ENCODE results near the gene GMPS. TPM values are rescaled to one million over a fixed set of nuclear protein-coding genes. Genes with fewer than 3 reads are reported as not detected.

Gene GMPS
- total RNA-seq, 4 donors from 2014 or later = 26.8 to 48.8 (median 29.9) TPM

DNA sequence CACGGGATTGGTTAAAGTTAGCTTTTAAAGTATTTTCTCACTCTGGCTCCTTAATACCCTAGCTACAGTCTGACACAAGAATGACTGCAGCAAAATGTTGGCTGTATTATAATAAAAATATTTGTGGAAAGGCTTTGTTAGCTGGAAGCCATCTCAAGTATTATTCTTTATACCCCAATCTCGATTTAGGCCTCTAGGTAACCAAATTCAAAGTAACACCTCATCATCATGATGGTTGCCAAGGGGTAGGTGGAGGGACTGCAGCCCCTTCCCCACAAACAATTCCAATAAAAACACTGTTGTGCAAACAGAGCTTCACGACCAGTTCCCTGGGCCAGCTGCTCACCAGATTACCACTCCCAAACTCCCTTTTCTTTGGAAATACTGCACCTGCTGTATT, 759 bp upstream of the GMPS start:
- no peak for ATAC-seq
- Histone ChIP-seq H3K4me3 (peak overlapping the region; percentile 17 to 99), H3K4me1 (peaks cover 0 to 40% (median 10%) of the 10 kb centered on the region in 3 donors), H3K36me3 (no peaks in the 10 kb centered on the region), H3K27me3 (no peaks in the 10 kb centered on the region), H3K27ac (peak overlapping the region; percentile 78 to 97 (median 94)), H3K9me3 (no peaks in the 10 kb centered on the region)
- WGBS, 2 donors (ENCODE audit: low coverage in 1 of 2) = 8 to 35% methylated on average over 2 to 3 of the region's 3 CpGs
- TF ChIP-seq, protein P1, sequence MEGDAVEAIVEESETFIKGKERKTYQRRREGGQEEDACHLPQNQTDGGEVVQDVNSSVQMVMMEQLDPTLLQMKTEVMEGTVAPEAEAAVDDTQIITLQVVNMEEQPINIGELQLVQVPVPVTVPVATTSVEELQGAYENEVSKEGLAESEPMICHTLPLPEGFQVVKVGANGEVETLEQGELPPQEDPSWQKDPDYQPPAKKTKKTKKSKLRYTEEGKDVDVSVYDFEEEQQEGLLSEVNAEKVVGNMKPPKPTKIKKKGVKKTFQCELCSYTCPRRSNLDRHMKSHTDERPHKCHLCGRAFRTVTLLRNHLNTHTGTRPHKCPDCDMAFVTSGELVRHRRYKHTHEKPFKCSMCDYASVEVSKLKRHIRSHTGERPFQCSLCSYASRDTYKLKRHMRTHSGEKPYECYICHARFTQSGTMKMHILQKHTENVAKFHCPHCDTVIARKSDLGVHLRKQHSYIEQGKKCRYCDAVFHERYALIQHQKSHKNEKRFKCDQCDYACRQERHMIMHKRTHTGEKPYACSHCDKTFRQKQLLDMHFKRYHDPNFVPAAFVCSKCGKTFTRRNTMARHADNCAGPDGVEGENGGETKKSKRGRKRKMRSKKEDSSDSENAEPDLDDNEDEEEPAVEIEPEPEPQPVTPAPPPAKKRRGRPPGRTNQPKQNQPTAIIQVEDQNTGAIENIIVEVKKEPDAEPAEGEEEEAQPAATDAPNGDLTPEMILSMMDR (IDR thresholded peaks at IDR 0.05) = no peak
- no peak for TF ChIP-seq POLR2A (IDR thresholded peaks at IDR 0.05)
- no peak for TF ChIP-seq EP300 (IDR thresholded peaks at IDR 0.05)
- no peak for TF ChIP-seq POLR2AphosphoS5 (IDR thresholded peaks at IDR 0.05)

DNA sequence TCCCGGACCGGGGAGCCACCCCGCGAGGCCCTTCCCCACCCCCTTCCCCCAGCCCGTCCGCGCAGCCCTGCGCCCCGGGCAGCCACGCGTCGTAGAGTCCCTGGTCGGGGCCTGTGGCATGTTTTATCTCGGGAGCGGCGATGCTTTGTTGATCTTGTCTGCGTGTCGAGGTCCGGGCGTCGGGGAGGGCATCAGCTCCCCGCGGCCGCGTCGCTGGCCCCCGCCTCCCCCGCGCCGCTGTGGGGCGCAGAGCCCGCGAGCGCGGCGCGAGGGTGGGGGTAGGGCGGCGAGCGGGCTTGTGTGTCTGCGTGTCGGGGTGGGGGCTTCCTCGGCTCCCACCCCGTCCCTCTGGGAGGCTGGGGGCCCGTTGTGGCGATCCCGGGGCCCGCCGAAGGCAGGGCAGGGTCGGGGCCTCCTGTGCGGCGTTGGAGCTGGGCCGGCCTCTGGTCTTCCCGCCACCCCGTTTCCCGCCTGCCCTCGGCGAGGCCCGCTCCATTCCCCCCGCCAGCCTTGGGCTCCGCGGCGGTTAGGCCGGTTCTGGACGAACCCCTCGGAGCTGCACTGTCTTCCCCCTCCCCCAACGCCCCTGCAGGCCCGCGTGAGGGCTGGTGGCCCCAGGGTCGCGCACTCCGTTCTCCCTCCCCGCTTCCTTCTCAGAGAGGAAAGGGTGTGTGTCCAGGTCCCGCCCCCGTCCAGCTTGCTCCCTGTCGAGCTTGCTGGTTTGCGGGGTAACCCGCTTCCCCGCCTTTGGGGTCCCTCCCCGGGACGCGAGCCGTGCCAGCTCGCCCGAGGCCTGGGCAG, 695 bp downstream of the GMPS start:
- WGBS, 2 donors (ENCODE audit: low coverage in 1 of 2) = 0% methylated on average over 2 to 7 of the region's 85 CpGs
- TF ChIP-seq, protein P1 (IDR thresholded peaks at IDR 0.05) = no peak
- TF ChIP-seq POLR2AphosphoS5 (IDR thresholded peaks at IDR 0.05) (peak; percentile 8), POLR2A (IDR thresholded peaks at IDR 0.05) (no peak), EP300 (IDR thresholded peaks at IDR 0.05) (no peak)
- Histone ChIP-seq H3K4me1 (peaks cover 0 to 52% (median 12%) of the 10 kb centered on the region in 3 donors), H3K36me3 (no peaks in the 10 kb centered on the region), H3K27ac (peak overlapping the region; percentile 74 to 97 (median 94)), H3K4me3 (peak overlapping the region; percentile 68 to 99), H3K27me3 (no peaks in the 10 kb centered on the region), H3K9me3 (no peaks in the 10 kb centered on the region)
- peak; percentile 19 for ATAC-seq

DNA sequence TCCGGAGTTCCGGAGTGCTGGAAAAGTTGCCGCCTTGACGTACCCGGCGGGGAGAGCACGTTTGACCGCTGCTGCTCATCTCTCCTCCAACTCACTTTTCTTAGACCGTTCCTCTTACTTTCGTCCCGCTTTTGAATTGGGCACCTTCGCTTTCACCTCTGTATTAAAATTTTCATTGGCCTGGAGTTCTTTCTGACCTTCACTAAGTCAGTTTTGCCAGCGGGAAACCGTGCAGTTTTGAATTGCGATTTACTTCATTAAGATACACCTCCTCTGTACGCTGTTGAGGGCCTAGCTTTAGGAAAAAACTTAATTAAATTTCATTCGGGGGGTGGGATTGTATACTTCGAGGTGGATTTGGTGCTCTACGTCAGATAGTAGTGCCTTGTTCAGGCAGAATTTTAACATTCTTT, 1.3 kb downstream of the GMPS start:
- Histone ChIP-seq H3K36me3 (no peaks in the 10 kb centered on the region), H3K9me3 (no peaks in the 10 kb centered on the region), H3K4me1 (peaks cover 0 to 58% (median 14%) of the 10 kb centered on the region in 3 donors), H3K27me3 (no peaks in the 10 kb centered on the region), H3K27ac (peak overlapping the region; percentile 74 to 97 (median 94)), H3K4me3 (peak overlapping the region; percentile 68 to 99)
- 0 to 1% methylated on average over 19 of the region's 19 CpGs for WGBS, 2 donors (ENCODE audit: low coverage in 1 of 2)
- ATAC-seq = no peak
- TF ChIP-seq EP300 (IDR thresholded peaks at IDR 0.05) = no peak
- TF ChIP-seq, protein P1 (IDR thresholded peaks at IDR 0.05) = no peak
- no peak for TF ChIP-seq POLR2A (IDR thresholded peaks at IDR 0.05)
- no peak for TF ChIP-seq POLR2AphosphoS5 (IDR thresholded peaks at IDR 0.05)

DNA sequence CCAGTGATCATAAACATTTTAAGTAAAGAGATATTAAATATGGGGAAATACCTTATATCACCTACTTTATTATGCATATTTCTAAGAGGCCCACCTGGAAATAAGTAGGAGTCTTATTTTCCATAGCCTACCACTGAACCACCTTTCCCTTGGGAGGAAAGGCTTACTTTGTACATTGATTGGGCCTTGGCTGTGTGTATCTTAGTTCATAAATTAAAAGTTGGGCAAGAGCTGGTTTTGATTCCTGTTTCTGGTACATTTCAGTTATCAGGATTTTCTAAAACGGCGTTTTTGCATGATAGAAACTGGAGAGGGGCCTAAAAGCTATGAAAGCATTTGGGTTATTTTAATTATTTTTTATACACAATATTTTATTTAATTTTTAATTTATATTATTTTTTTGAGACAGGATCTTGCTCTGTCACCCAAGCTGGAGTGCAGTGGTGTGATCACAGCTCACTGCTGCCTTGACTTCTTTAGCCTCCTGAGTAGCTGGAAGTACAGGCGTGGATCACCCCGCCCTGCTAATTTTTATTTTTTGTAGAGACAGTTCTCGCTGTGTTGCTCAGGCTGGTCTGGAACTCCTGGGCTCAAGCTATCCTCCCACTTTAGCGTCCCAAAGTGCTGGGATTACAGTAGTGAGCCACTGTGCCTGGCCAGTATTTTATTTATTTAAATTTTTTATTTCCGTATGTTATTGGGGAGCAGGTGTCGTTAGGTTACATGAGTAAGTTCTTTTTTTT, 2.6 kb downstream of the GMPS start:
- TF ChIP-seq EP300 (IDR thresholded peaks at IDR 0.05) (no peak), POLR2AphosphoS5 (IDR thresholded peaks at IDR 0.05) (no peak)
- TF ChIP-seq, protein P1 (IDR thresholded peaks at IDR 0.05) = no peak
- Histone ChIP-seq H3K4me3 (no peak overlapping the region), H3K36me3 (no peaks in the 10 kb centered on the region), H3K4me1 (peaks cover 0 to 61% (median 14%) of the 10 kb centered on the region in 3 donors), H3K9me3 (no peaks in the 10 kb centered on the region), H3K27ac (peak overlapping the region in 2 of 4 donors; percentile 12 to 39), H3K27me3 (no peaks in the 10 kb centered on the region)
- 86 to 92% methylated on average over 6 to 7 of the region's 8 CpGs for WGBS, 2 donors (ENCODE audit: low coverage in 1 of 2)
- ATAC-seq = no peak

Data from gastroesophageal sphincter (tissue), 4 donors.